GM19099 (cell line): ENCODE data around the gene KCTD13.

Source experiments
- POLR2A ChIP-seq: IDR thresholded peaks from 3 replicates; pipeline ENCODE4 v1.6.1; 2011; ENCODE audit warnings: low read depth; ENCODE audit not compliant: insufficient read length; ENCODE audit errors: extremely low read depth

The KCTD13 gene

GRCh38 chr16:29857133-29857760 lies 68.8 kb downstream of the KCTD13 start:
- TF ChIP-seq POLR2A = no peak
